GM19438 (cell line): ENCODE measurements around the gene PGM3.

Experiments used
- ATAC-seq: cut with Tn5 transposase; IDR thresholded peaks from one replicate; pipeline ENCODE4 v1.9.1; 2021; ENCODE audit warnings: low read depth; ENCODE audit not compliant: unreplicated experiment

PGM3 gene

DNA sequence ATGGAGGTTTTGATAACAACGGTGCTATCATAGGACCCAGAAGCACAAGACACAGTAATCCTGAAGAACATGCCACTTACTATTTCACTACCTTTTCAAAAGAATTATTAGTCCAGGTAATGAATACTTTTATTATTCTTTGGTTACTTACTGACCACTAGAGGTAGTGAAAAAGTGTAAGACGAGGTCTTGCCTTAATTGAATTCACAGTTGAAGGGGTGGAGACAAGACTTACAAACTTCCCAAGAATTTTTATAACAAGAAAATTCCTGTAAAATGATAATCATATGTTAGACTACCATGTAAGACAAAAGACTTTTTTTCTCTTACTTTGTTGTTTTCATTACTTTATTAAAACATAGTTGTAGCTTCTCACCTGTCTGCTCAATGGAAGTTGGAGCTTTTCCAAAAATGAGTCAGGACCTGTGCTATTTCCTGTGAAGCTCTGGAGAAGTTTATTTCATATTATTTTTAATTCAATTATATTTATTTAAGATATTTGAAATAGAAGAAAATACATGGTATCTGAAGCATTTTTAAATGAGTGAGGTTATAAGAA is 73.2 kb downstream of the PGM3 start:
- ATAC-seq, result no peak

- no peak for ATAC-seq
These were observed 75.3 kb downstream of the PGM3 start for GRCh38 chr6:83117802-83118201.
